GM12891 (cell line): ENCODE results near the gene SYPL2.

Experiments used
- POLR2A ChIP-seq: IDR thresholded peaks from 2 replicates; pipeline ENCODE4 v1.6.1; 2011; ENCODE audit warnings: low read depth, low read length, control low read depth
- POLR2AphosphoS5 ChIP-seq: IDR thresholded peaks from 2 replicates; pipeline ENCODE4 v1.6.1; 2011; ENCODE audit warnings: low read depth, low read length, control low read depth
- TAF1 ChIP-seq: IDR thresholded peaks from 2 replicates; pipeline ENCODE4 v1.6.1; 2011; ENCODE audit warnings: low read depth, low read length, control low read depth

GRCh38 chr1:109514846-109515245 is 48.5 kb downstream of the SYPL2 start:
- no peak for TF ChIP-seq POLR2AphosphoS5
- TF ChIP-seq TAF1, result no peak
- no peak for TF ChIP-seq POLR2A
